ENCODE measurements around the gene ARHGAP31.
"Not testable (repeated sequence)": the region's sequence is repeated elsewhere in the genome, so short reads cannot be mapped to it uniquely, and the experiment has no call there.

The ARHGAP31 gene

DNA sequence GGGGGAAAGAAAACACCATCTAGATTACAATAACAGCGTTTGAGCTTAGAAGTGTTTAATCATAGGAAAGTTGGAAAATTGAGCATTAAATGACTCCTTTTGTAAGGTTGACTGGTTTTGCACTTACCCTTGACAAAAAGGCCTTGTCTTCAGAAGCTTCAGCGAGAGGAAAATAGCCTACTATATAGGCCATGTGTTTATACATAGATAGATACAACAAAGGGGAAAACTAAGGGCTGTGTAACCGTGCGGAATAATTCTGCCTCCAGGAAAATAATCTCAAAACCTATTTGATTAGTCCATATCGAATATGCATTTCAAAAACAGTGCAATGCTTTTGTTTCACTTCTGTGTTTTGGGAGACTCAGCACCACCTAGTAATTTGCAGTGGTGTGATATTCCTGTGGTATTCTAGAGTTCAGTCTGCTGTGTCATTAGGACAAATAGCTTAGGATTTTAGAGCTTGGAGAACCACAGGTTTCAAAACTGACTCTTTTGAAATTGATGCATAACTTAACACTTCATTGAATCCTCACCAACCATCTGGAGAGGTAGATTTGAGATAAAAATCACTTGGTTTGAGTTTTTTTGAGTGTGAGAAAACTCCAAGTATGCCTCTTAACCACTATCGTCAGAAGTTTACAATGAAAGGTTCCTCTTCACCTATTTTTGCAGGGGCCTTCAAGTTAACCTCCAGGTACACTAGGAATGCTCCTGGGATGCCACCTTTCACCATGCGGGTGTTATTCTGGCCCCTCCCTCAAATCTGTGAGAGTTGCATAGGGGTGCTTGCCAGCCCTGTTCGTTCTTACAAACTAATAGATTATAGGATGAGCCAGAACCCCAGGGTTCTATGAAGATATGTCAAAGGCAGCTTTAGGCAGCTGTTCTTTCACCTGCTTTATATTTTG is 1.9 kb downstream of the ARHGAP31 start:
- no peak for DNase-seq

DNA sequence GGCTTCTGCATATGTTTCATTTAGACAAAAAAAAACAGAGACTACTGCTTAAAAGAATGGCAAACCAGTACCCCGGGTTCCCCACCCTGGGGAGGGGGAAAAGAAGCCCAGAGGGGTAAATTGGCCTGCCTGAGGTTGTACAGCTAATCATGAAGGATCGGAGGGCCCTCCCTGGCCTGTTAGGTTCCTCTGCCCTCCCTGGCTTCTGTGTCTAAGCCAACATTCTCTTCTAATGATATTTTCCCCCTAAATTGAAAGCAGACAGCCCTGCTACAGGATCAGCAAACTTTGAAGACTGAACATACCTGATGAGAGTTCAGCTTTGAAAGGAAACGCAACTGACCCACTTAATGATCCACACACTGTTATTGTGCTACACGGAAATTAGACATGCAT is 2.5 kb downstream of the ARHGAP31 start:
- no peak for DNase-seq

DNA sequence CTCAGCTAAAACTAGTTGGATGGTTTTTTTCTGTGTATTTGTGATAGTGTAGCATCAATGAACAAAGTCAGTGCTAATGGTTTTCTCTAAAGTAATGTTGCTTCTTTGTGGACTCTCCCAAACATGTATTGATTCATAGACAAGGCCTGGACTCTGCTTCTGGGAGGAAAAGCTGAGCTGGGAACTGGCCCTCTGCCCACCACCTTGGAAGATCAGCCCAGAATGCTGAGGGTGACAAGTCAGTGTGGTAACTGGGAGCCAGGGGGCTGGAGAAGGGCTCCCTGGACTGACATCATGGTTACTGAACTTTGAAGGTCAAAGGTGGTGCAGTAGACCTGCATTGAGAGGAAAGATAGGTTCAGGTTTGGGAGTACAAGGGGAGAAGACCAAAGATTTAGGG is 3.0 kb downstream of the ARHGAP31 start:
- DNase-seq: no peak

DNA sequence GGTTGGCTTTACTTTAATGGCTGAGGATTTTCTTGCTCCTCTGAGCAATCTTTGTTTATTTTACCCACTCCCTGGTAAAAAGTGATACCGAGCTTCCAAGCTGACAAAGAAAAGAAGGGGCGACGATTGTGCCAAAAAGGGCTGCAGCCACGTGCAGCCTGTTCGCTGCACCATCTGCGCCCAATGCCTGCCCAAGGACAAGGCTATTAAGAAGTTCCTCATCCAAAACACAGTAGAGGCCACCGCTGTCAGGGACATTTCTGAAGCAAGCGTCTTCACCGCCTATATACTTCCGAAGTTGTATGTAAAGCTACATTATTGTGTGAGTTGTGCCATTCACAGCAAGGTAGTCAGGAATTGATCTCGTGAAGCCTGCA is 4.4 kb downstream of the ARHGAP31 start:
- no peak for DNase-seq

DNA sequence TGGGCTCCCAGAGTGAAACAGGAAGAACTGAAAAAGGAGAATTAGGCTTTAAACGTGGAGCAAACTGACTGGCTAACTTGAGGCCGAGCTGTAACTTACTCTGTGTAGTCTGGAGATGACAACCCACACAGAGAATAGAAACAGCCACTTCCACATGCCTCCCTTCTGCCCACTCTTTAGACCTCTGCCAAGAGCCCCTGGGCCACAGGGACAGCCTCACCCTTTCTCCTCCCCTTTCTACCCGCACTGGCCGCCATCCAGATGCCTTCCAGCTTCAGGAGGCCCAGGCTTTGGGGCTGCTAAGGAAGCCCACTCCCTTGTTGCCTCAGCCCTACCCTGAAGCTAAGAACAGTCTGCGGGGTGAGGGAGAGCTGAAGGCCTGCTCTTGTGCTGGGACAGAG is 6.8 kb downstream of the ARHGAP31 start:
- DNase-seq: no peak

DNA sequence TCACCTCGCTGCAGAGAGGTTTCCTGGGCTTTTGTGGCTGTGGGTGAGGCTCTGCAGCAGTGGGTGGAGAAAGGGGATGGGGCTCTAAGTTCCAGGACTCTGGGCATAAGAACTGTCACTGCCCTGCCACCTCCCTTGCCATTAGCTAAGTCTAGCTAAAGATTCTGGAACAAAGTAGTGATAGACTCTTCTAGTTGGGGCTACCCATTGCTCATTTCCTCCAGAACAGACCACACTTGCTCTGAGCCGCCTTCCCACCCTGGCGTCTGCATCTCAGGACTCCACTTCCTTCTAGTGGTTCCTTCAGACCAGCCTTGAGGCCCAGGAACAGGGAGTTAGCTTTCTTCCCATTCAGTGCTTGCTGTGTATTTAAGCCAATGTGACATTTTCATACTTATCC is 7.5 kb downstream of the ARHGAP31 start:
- no peak for DNase-seq

DNA sequence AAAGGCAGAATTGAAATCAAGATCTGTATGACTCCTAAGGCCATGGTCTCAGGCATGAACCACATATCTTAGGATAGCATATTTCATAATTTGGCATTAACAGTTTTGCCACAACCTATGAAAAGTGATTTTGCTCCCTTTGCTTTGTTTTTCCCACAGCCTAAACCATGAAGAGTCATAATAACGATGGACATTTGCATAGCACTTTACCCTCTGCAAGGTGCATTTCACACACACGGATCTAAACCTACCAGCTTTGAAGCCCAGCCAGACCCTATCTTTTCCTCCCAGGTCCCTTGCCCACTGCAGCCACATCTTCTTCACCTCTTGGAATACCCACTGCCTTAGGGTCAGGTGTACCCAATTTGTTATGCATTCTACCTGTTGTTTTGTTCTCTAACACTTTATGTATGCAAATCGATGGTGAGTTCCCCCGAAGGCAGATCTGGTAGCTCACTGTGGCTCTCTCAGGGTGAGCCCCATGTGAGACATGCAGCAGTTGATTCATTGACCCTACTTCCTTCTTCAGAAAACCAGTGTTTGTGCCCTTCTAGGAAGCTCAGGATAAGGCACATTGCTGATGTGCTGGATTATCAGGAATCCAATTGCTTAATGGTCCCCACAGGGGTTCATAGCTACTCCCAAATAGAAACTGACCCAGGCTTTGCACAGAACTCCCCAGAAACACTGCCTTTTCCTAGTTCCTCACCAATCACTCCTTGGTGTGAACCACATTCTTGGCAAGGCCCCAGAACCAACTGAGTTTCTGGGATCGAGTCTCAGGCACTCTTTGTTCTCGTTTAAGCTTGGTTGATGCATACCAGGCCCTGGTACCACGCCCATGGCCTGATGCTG is 8.7 kb downstream of the ARHGAP31 start:
- no peak for DNase-seq

DNA sequence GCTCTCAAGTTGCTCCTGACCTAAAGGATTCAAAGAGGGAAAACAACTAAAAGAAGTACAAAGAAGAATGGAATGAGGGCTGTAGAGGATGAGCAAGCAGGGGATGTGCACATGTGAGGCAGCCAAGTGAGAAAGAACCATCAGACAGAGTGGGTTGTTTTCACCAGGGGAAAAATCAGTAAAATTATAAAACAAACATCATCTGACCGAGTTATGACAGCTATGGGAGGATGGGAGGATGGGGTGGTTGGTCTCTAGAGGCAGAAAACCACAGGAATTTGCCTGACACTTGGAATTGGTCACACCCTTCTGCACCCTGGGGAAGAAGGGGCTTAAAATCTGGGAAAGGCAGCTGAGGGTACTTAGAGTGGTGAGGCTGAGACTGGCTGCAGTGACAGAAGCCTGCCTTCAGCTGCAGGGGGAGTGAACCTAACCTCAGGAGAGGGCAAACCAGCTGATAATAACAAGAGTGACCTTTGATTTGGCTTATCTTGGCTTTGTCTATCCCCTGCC is 10.1 kb downstream of the ARHGAP31 start:
- DNase-seq: no peak

DNA sequence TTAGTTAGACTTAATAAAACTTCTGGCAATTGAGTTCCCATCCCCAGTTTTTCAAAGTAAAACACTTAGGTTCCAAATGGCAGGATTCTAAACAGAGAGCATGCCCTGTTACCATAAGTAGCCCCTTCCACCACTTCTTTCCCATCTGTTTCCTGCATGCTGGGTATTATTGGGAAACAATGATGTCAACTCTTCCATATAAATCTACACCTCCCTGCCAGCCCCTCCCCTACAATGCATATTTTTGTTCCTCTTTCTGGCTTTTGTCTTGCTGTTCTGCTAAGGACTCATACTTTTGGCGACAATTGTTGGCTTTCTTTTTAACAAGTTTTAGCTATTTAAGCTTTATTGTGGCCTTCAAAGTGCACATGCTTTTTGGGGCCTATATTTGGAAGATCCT is 11.1 kb downstream of the ARHGAP31 start:
- DNase-seq: no peak

DNA sequence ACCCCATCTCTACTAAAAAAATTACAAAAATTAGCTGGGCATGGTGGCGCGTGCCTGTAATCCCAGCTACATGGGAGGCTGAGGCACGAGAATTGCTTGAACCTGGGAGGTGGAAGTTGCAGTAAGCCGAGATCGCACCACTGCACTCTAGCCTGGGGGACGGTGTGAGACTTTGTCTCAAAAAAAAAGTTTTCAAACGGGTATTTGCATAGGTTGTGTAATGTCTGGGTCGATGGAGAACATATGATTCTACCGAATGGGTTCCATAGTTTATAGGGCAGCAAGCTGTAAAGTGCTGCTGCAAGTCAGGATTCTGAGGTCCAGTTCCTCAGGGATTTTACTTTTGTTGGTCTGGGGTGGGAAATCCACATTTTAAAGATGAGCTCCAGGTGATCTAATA is 12.2 kb downstream of the ARHGAP31 start:
- not testable (repeated sequence) for DNase-seq

DNA sequence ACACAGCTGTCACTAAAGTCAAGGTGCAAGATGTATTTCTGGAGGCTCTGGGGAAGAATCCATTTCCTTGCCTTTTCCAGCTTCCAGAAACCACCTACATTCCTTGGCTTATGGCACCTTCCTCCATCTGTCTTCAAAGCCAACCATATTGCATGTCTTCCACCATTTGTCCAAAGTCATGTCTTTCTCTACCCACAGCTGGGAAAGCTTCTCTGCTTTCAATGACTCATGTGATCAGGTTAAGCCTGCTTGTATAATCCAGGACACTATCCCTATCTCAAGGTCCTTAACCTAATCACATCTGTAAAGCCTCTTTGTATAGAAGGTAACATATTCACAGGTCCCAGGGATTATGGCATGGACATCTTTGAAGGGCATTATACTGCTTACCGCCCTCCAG is 14.2 kb downstream of the ARHGAP31 start:
- no peak for DNase-seq

DNA sequence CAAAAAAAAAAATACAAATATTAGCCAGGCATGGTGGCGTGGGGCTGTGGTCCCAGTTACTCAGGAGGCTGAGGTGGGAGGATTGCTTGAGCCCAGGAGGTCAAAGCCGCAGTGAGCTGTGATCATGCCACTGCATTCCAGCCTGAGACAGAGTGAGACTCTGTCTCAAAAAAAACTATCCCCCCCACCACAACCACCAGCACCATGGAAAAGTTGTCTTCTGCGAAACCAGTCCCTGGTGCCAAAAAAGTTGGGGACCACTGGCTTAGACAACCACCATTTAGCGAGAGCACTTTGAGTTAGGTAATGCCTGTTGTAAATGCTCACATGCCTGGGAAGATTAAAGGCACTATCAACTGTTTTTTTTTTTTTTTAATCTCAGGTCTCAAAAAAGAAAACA is 15.4 kb downstream of the ARHGAP31 start:
- no peak for DNase-seq

DNA sequence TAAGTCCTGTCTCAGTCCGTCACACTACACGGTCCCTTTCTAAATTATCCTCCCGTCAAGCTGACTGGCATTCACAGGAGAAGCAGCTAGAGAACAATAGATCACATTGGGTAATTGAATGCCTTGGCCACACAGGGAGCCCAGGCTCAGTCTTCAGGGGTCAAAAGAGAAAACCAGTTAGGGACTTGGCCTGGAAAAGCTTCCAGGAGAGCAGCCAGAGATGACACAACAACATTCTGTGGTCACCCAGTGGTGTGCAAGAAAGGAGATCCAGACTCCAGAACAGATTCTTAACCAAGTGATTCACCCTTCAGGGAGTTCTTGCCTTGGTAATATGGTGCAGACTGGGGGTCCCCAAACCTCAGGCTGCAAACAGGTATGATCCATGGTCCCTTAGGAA is 15.9 kb downstream of the ARHGAP31 start:
- no peak for DNase-seq

DNA sequence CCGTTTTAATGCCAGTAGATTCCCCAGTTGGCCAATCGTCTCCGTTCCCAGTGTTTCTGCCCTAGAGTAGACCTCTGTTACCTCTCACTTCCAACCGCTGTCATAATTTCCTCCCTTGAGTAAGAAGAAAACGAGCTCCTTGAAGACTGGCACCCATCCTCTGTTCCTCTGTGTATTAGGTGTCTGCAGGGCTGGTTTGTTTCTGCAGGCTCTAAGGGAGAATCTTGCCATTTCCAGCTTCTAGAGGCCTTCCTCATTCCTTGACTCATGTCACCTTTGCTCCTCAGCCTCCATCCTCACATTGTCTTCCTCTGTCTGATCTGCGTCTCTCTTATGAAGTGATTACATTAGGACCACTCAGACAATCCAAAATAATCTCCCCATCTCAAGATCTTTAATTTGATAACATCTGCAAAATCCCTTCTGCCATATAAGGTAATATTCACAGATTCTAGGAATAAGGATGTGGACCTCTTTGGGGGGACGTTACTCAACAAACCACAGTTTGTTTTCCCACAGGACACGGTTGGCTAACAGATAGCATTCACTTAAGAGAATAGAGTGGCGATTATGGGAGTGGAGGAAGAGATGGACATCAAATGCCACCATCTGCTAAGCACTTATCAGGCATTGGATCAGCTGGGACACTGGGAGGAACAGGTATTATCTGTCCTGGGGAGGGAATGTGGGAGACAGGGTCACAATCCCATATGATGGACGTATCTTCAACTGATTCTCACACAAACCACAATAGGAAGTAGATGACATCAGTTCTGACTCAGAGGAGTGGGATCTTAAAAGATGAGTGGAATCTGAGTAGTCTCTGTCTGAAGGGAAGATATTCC is 17.1 kb downstream of the ARHGAP31 start:
- DNase-seq: no peak

DNA sequence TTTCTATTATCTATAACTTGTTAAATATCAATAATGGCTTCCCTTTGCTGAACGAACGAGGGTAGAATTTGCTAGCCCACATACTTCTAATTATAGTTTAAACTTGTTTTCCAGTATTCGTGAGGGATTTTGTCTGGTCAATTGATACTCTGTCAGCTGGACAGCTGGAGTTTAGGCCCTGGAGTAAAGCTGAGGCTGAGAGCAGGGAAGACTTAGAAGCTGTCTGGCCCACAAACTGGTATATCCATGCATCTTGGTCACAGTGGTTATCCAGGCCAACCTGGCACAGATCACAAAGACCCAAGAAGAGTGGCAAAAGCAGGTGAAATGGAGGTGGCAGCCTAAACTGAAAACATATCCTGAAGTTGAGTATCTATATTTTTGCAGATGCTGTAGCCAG is 19.3 kb downstream of the ARHGAP31 start:
- DNase-seq: no peak

DNA sequence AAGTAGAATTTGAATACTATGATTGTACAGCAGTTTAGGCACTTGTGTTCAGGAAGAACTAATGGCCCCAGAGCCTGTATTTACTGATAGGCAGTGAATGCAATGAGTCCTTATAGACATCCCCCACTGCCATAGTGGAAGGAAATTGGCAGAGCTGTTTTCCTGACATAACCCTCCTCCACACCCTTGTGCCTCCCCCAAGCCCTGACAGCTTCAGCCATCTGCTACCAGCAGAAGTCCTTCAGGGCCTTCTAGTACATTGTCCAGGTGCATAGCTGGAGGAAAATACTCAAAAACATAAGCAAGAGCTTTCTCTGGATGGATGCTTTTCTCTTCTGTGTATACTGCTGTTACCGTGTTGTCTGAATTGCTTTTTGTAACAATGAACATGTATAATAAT is 20.6 kb downstream of the ARHGAP31 start:
- no peak for DNase-seq

DNA sequence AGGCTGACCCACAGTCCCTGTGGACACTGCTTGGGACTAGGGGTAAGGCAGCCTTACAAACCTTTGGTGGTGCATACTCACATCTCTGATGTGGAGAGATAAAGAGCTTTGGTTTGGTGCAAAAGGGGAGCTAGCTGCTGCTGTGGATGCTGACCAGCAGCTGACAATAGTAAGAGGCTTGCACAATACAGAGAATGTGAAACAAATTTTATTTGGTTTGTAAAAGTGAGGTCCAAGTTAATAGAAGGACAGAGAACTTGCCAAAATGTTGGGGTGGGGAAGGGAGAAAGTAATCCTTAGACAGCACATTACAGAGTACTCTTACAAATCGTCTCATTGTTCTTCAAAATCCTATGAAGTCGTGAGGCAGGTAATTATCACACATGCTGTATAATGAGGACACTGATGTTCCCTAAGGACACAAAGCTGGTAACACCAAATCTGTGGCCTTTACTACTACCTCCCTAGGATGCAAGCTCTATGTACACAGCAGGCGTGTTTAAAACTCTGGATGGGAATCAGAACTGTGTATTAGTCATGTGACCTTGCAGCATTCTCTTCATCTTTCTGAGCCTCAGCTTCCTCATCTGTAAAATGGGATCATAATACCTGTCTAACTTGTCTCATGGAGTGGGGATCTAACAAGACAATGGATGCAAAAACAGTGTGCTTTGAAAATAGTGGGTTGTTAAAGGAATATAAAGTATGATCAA is 21.6 kb downstream of the ARHGAP31 start:
- no peak for DNase-seq

DNA sequence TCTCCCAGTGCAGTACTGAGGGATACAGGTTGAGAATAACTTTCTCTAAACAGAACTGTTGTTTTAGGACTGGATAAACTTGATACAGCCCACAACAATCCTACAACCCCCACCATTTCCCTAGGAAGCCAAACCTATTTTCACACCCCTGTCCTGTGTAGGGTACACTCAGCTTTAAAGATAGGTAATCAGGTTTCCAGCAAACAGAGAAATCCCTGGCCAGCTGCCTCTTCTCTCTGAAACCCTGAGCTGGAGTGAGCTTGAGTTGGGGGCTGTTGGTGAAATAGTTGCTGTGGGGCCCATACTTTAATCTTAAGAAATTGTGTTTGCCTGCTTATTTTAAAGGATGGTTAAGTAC is 22.1 kb downstream of the ARHGAP31 start:
- DNase-seq: no peak

DNA sequence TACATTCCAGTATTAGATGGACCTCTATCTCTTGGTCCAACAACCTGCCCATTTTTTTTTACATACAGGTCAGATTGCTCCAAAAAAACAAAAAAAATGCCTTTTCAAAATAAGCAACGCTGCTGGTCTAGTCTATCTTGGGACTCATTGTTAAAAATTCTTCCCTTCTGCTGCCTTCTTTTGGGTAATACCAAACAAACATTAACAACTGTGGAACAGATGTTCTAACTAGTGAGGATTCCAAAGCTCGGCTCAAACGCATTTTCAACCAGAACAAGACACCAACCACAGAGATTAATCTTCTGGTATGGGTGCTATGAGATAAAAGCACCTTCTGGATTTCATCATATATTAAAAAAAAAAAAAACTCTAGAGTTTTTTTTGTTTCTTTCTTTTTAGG is 24.7 kb downstream of the ARHGAP31 start:
- DNase-seq: no peak

DNA sequence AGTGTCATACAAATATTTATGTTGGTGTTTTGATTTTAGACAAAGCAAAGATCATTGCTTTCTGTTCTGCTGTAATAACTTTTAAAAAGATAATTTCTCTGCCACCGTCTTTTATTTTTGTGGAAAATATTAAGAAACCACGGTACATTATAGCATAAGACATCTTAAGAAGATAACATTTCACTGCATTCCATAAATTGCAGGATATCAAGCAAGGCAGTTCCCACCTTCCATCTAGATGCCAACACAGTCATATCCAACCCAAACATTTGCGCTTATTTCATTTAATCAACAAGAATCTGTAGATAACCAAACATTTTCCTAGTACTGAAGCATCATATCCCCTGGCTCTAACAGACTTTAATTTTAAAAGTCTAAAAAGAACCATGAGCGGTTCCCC is 25.1 kb downstream of the ARHGAP31 start:
- DNase-seq: no peak

DNA sequence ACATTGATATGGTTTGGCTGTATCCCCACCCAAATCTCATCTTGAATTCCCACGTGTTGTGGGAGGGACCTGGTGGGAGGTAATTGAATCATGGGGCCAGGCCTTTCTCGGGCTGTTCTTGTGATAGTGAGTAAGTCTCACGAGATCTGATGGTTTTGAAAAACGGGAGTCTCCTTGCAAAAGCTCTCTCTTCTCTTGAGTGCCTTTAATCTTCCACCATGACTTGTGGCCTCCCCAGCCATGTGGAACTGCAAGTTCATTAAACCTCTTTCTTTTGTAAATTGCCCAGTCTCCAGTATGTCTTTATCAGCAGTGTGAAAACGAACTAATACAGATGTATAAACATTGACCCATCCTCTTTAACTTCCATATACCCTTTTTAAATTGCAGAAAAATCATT is 26.6 kb downstream of the ARHGAP31 start:
- DNase-seq: not testable (repeated sequence)

Measured in CD4-positive, alpha-beta T cell treated with Interleukin-12 subunit alpha and Interleukin-12 subunit beta, for 1 hour (primary cell).